Lower leg skin (tissue), 4 donors: ENCODE data around the gene ACSL3. TPM values are rescaled to one million over a fixed set of nuclear protein-coding genes. Genes with fewer than 3 reads are reported as not detected.

ENCODE experiments used
- DNase-seq, 2 donors: peaks; one replicate each; pipeline ENCODE4 v3.0.0-alpha.2; 2019; ENCODE audit warnings: low spot score in 2 of 2
- H3K4me3 ChIP-seq: fragments of 200-600 bp; sonication (generic); 2 replicates; pipeline ENCODE4 v1.5.1; 2017; ENCODE audit warnings: mild to moderate bottlenecking, low read depth; ENCODE audit not compliant: poor library complexity, severe bottlenecking
- CTCF ChIP-seq, 3 donors: fragments of 450-650 bp; IDR thresholded peaks; one replicate each; pipeline ENCODE4 v1.5.1; 2016; ENCODE audit warnings: antibody characterized with exemption in 3 of 3, mild to moderate bottlenecking in 3 of 3, moderate library complexity in 2 of 3
- POLR2A ChIP-seq, 2 donors: fragments of 450-650 bp; IDR thresholded peaks; one replicate each; pipeline ENCODE4 v1.6.1; 2016 to 2017; ENCODE audit warnings: antibody characterized with exemption in 2 of 2, mild to moderate bottlenecking in 1 of 2, moderate library complexity in 1 of 2
- WGBS, 2 donors: methylation state at CpG; one replicate each; pipeline ENCODE4 v1.1.5; 2018; 5-methylcytosine and 5-hydroxymethylcytosine counted together
- intact Hi-C: fragments of 100-400 bp; cut with DNase I; formaldehyde crosslinking; loops from one replicate; pipeline ENCODE4 v1.15.0; 2023; ENCODE audit warnings: low total_unique reads
- total RNA-seq, 4 donors: library from RNA; depleted of rRNA; stranded (reverse); fragments of >200 nt; gene quantifications; one replicate each; pipeline ENCODE4 v1.1.0, GENCODE V29; 2016

The ACSL3 gene
- total RNA-seq, 4 donors from 2014 or later = 32.6 to 132 (median 69.6) TPM

GRCh38 chr2:222888716-222889115 lies 27.9 kb downstream of the ACSL3 start:
- WGBS, 2 donors = 92 to 96% methylated on average over 7 of the region's 7 CpGs
- no peak overlapping the region for H3K4me3 ChIP-seq
- DNase-seq = no peak
- intact Hi-C loops = no loop called here
- TF ChIP-seq CTCF (IDR thresholded peaks at IDR 0.05) (no peak), POLR2A (IDR thresholded peaks at IDR 0.05) (no peak)

GRCh38 chr2:222891890-222892289 lies 31.1 kb downstream of the ACSL3 start:
- intact Hi-C loops = no loop called here
- H3K4me3 ChIP-seq = no peak overlapping the region
- DNase-seq = no peak
- TF ChIP-seq POLR2A (IDR thresholded peaks at IDR 0.05) (no peak), CTCF (IDR thresholded peaks at IDR 0.05) (no peak)
- WGBS, 2 donors = 70 to 76% methylated on average over 4 of the region's 4 CpGs

GRCh38 chr2:222892321-222892720 lies 31.5 kb downstream of the ACSL3 start:
- TF ChIP-seq POLR2A (IDR thresholded peaks at IDR 0.05) (no peak), CTCF (IDR thresholded peaks at IDR 0.05) (no peak)

GRCh38 chr2:222892761-222893160 lies 31.9 kb downstream of the ACSL3 start:
- no peak overlapping the region for H3K4me3 ChIP-seq
- intact Hi-C loops = no loop called here
- TF ChIP-seq POLR2A (IDR thresholded peaks at IDR 0.05) (no peak), CTCF (IDR thresholded peaks at IDR 0.05) (no peak)
- 92 to 93% methylated on average over 1 of the region's 1 CpG for WGBS, 2 donors
- no peak for DNase-seq

More at GRCh38 chr2:222892321-222892720, 31.5 kb downstream of the ACSL3 start:
- H3K4me3 ChIP-seq = no peak overlapping the region
- intact Hi-C loops = no loop called here
- WGBS, 2 donors = 51 to 68% methylated on average over 2 of the region's 2 CpGs
- DNase-seq = no peak

GRCh38 chr2:222893716-222894115 lies 32.9 kb downstream of the ACSL3 start:
- TF ChIP-seq POLR2A (IDR thresholded peaks at IDR 0.05) (no peak), CTCF (IDR thresholded peaks at IDR 0.05) (no peak)
- no peak overlapping the region for H3K4me3 ChIP-seq
- 95% methylated on average over 4 of the region's 4 CpGs for WGBS, 2 donors
- intact Hi-C loops = no loop called here
- DNase-seq = no peak

GRCh38 chr2:222895144-222895543 lies 34.3 kb downstream of the ACSL3 start:
- no peak for DNase-seq
- no peak for TF ChIP-seq CTCF (IDR thresholded peaks at IDR 0.05)
- intact Hi-C loops = no loop called here
- no peak overlapping the region for H3K4me3 ChIP-seq
- WGBS, 2 donors = no CpG with 5 or more reads among the region's 1 CpG
